ENCODE results near the gene LYAR. TPM values are rescaled to one million over a fixed set of nuclear protein-coding genes. Genes with fewer than 3 reads are reported as not detected.

LYAR gene
- total RNA-seq, 1 experiment from 2014 or later: 58.7 TPM

GRCh38 chr4:4320528-4320927 lies 30.6 kb upstream of the LYAR start:
- in situ Hi-C loops (cut with HindIII; ENCODE audit: low sequenced_read_pairs): no loop called here
- no peak for DNase-seq (ENCODE audit: low spot score)

DNA sequence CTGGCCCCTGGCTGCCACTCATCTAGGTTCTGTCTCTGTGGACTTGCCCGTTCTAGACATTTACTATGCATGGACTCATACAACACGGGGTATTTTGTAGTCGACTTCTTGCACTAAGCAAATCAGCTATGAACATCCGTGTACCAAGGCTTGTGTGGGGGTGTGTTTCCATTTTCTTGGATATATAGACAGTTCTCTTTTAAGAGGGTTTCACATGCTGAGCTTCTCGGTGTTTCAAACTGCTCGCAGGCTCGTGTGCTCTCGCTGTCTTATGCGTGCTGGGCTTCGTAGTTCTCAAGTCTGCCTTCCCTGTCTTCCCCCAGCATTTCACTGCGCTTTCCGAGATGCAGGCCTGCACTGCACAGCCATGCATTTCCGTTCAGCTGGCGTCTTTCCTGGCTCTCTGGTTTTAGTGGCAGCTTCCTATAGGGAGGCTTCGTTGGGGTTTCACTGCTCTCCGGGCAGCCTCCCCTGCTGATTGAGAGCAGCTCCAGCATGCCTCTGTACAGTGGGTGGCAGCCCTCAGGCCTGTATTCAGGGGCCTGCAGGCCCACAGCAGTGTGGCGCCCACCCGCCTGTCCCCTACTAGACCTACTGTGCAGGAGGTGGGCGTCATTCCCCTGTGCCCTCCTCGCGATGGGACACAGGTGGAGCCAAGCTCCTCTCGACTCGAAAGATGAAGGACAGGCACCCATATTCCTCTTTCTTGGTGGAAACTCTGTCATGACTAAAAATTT lies 27.7 kb upstream of the LYAR start:
- in situ Hi-C loops (cut with HindIII; ENCODE audit: low sequenced_read_pairs): no loop called here
- DNase-seq (ENCODE audit: low spot score): no peak

DNA sequence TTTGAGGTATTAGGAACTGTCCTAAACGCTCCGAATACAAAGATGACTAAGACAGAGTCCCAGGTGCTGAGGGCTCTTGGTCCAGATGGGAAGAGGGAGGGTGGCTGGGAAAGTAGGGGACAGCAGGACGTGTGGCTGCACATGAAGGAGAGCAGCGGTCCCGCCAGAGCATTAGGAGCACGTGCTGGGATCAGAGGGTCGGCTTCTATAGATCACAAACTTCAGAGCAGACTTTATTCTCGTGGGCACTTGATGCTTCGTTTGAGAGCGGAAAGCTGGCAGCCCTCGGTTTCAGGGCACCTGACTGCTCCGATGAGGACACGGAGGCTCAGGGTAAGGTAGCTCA lies 26.2 kb upstream of the LYAR start:
- DNase-seq (ENCODE audit: low spot score): no peak
- in situ Hi-C loops (cut with HindIII; ENCODE audit: low sequenced_read_pairs): no loop called here

DNA sequence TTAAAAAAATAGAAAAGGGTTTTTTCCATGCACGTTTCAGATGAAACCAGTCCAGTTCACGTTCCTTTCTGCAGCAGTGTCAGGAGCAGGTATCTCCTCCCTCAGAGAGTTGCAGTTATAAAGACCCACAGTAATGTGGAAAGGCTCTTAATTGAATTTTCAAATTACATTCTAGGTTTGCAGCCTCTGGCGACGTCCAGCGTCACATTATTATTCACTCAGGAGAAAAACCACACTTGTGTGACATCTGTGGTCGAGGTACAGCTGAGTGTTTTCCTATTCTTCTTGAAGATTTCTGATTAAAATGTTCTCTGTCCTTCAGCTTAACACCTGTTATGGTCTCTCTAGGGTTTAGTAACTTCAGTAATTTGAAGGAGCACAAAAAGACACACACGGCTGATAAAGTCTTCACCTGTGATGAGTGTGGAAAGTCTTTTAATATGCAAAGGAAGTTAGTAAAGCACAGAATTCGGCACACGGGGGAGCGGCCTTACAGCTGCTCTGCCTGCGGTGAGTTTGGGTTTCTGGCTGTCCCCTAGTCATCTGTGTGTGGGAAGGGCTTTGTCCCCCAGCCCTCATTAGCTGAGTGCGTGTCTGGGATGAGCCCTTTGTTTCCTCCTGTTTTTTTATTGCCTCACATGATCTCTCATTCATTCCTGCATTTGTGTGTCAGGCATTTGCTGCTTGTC lies 25.7 kb upstream of the LYAR start:
- DNase-seq (ENCODE audit: low spot score): no peak
- in situ Hi-C loops (cut with HindIII; ENCODE audit: low sequenced_read_pairs): no loop called here

DNA sequence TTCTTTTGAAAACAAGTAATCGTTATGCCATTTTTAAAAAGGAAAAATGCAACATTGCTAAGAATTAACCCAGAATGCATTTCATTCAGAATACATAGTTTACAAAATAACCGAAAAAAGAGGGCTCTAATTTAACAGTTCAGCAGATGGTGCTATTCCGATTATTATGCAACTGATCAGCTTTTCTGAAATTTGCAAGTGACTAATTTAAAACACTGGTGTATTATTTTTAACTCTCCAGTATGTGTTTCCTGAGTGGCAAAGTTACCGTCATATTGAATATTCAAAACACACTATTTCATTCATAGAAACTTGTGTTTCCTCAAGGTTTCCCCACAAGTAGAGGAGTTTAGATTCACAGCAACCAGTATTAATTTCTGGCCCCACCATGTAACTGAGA lies 21.2 kb upstream of the LYAR start:
- in situ Hi-C loops (cut with HindIII; ENCODE audit: low sequenced_read_pairs): no loop called here
- no peak for DNase-seq (ENCODE audit: low spot score)

DNA sequence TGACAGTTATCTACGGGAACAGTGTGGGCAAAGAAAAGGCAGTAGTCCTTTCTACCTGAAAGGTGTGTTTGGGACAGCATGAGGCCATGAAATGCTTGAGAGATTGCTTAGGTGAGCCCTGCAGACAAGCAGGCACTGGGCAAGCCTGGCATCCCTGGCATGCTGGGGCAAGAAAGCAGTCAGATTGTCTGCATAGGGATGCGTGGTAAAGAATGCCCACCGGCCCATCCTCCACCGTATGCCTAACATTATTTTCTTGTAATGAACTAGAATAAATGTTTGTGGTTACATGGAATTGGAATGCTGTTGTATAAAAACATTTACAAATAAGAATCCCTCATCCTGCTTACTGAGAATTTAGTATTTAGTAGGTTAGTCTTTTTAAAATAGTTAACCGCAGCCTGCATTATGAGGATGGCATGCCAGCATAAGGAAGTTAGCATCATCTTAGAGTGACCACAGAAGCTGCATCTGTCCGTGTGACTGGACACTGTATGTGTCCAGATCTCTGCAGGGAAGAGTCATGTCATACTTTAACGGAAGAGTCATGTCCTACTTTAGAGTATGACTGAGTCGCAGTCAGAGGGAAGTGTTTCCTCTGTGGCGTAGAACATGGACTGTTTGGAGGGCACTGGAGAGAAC lies 19.0 kb upstream of the LYAR start:
- in situ Hi-C loops (cut with HindIII; ENCODE audit: low sequenced_read_pairs): no loop called here

DNA sequence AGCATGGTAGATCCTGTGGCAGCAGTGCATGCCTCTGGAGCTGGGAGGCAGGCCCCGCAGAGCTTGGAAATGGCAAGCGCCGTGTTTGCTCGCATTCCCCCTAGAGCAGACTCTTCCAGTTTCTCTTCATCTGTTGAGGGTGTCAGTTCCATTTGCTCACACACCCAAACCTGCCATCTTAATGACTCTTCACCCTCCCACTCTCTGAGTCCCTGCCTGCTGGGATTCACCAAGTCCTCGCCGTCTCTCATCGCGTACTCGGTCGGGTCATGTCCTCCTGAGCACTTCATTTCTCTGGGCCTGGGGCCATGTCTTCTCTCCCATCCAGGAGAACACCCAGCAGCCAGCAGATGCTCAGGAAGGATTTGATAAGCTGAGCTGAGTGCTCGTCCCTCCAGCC lies 17.0 kb upstream of the LYAR start:
- DNase-seq (ENCODE audit: low spot score): no peak
- in situ Hi-C loops (cut with HindIII; ENCODE audit: low sequenced_read_pairs): no loop called here

More for the DNA sequence above, 19.0 kb upstream of the LYAR start:
- peak; percentile 20 for DNase-seq (ENCODE audit: low spot score)

- no peak for DNase-seq (ENCODE audit: low spot score)
- in situ Hi-C loops (cut with HindIII; ENCODE audit: low sequenced_read_pairs): no loop called here
Observed at GRCh38 chr4:4302416-4302815, 12.5 kb upstream of the LYAR start.

- in situ Hi-C loops (cut with HindIII; ENCODE audit: low sequenced_read_pairs): no loop called here
- no peak for DNase-seq (ENCODE audit: low spot score)
Observed at GRCh38 chr4:4302001-4302400, 12.0 kb upstream of the LYAR start.

- DNase-seq (ENCODE audit: low spot score): no peak
- in situ Hi-C loops (cut with HindIII; ENCODE audit: low sequenced_read_pairs): no loop called here
Observed at GRCh38 chr4:4299006-4299405, 9.1 kb upstream of the LYAR start.

- in situ Hi-C loops (cut with HindIII; ENCODE audit: low sequenced_read_pairs): no loop called here
- no peak for DNase-seq (ENCODE audit: low spot score)
Observed at GRCh38 chr4:4296283-4296846, 6.4 kb upstream of the LYAR start.

DNA sequence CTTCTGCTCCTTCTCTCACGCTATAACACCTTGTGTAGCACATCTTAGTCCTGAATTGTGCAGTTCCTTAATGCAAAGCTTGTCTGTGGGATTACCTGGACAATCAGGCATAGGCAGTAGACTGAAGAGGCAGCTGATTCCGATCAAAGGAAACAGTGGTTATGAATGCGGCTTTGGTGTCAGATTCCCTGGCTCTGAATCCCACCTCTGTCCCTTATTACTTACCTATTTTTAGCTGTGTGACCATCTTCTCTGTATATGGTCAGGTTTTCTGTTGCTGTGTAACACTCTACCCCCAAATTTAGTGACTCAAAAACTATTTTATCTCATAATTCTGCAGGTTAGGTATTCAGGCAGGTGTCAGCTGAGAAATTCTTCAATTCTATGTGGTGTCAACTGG lies 3.3 kb upstream of the LYAR start:
- in situ Hi-C loops (cut with HindIII; ENCODE audit: low sequenced_read_pairs): no loop called here
- no peak for DNase-seq (ENCODE audit: low spot score)

GRCh38 chr4:4289597-4289940 lies 385 bp downstream of the LYAR start:
- DNase-seq (ENCODE audit: low spot score): no peak
- in situ Hi-C loops (cut with HindIII; ENCODE audit: low sequenced_read_pairs): no loop called here

GRCh38 chr4:4289055-4289454 lies 899 bp downstream of the LYAR start:
- in situ Hi-C loops (cut with HindIII; ENCODE audit: low sequenced_read_pairs): no loop called here
- DNase-seq (ENCODE audit: low spot score): no peak

DNA sequence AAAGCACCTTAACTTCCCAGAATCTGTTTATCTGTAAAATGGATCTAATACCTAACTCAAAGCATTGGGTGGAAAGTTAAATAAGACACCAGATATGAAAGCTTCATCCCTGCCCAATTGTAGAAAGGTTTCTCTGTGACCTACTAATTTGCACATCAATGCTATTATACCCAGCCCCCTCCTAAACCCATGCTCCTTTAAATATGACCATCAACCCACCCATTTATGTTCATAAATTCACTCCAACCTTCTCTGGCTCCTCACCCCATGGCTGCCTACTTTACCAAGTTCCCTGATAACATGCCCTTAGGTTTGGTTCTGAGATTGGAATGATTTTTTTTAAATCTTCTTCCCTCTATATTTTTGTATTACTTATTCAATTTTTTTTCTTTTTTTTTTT lies 1.9 kb downstream of the LYAR start:
- in situ Hi-C loops (cut with HindIII; ENCODE audit: low sequenced_read_pairs): no loop called here
- DNase-seq (ENCODE audit: low spot score): no peak

- DNase-seq (ENCODE audit: low spot score): no peak
- in situ Hi-C loops (cut with HindIII; ENCODE audit: low sequenced_read_pairs): no loop called here
Observed at GRCh38 chr4:4284827-4285618, 4.9 kb downstream of the LYAR start.

- in situ Hi-C loops (cut with HindIII; ENCODE audit: low sequenced_read_pairs): no loop called here
- DNase-seq (ENCODE audit: low spot score): no peak
Observed at GRCh38 chr4:4281787-4282186, 8.2 kb downstream of the LYAR start.

DNA sequence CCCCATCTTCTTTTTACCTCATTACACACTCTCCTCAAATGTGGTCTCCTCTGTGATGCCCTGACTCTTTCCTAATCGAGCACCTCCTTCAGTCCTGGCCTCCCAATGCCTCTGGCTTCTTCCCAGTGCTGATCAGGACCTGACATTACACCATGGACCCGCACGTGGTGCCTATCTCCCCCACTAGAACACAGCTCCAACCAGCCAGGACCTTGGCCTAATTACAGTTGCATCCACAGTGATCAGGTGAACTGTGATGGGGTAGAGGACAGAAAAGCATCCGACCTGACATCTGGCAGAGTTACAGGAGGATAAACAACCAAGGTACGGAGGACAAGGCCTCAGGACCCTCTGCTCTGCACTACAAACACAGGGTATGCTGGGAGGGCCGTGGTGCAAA lies 12.4 kb downstream of the LYAR start:
- in situ Hi-C loops (cut with HindIII; ENCODE audit: low sequenced_read_pairs): no loop called here
- no peak for DNase-seq (ENCODE audit: low spot score)

DNA sequence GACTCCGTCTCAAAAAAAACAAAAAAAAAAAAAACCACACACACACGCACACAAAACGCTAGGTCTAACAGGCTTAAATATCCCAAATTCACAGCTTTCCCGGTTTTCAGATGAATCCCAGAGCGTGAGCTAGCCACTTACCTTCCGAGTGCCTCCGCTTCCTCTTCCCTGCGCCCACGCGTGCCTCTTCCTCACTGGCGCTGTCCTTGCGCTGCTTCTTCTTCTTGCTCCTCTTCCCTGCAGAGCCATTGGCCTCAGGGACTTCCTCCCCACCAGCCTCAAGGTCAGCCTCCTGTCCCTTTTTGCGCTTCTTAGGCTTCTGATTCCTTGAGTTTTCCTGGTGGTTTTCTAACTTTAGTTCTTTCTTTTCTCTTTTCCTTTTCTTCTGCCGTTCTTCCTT lies 15.7 kb downstream of the LYAR start:
- no peak for DNase-seq (ENCODE audit: low spot score)
- in situ Hi-C loops (cut with HindIII; ENCODE audit: low sequenced_read_pairs): loop anchor here (5.0 kb wide), 1 partner anchor 93 kb away; no protein-coding TSS in a partner anchor

DNA sequence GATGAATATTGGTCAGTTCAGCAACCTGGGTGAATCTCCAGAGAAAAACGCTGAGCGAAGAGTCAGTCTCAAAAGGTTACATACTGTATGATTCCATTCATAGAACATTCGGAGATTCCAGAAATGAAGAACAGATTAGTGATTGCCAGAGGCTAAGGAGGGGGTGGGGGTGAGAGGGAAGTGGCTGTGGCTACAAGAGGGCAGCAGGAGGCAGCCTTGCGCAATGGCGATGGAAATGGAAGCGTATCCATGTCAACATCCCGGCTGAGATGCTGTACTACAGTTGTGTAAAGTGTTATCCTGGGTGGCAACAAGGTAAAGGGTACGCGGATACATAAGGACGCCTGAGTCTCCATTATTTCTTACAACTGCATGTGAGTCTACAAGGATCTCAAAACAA lies 18.0 kb downstream of the LYAR start:
- in situ Hi-C loops (cut with HindIII; ENCODE audit: low sequenced_read_pairs): loop anchor here (5.0 kb wide), 1 partner anchor 95 kb away; no protein-coding TSS in a partner anchor
- no peak for DNase-seq (ENCODE audit: low spot score)

Measured in G401 (cell line).